NCI-H187 (cell line): ENCODE results near the gene MT1B.
"Not testable (repeated sequence)": the region's sequence is repeated elsewhere in the genome, so short reads cannot be mapped to it uniquely, and the experiment has no call there.

Experiments
- DNase-seq, 2 experiments: peaks; one replicate each; lab custom pipeline; 2025; lab: John Stamatoyannopoulos, UW

Gene MT1B

GRCh38 chr16:56620339-56620897, 31.3 kb upstream of the MT1B start:
- no peak for DNase-seq

GRCh38 chr16:56621665-56622445, 29.8 kb upstream of the MT1B start:
- DNase-seq: not testable (repeated sequence)

GRCh38 chr16:56623184-56623583, 28.5 kb upstream of the MT1B start:
- DNase-seq: not testable (repeated sequence)

- DNase-seq: no peak
Measured at GRCh38 chr16:56623637-56624036, 28.0 kb upstream of the MT1B start.

GRCh38 chr16:56625140-56625942, 26.3 kb upstream of the MT1B start, which contains the start of gene MT1E:
TSS of gene MT1E (plus strand) at chr16:56625781. CDS start at chr16:56625852, 71 bp downstream.
- no peak for DNase-seq

GRCh38 chr16:56625943-56626654, 25.6 kb upstream of the MT1B start:
- no peak for DNase-seq

GRCh38 chr16:56626685-56627084, 25.0 kb upstream of the MT1B start:
- no peak for DNase-seq

- DNase-seq: no peak
Measured at GRCh38 chr16:56628486-56629350, 23.0 kb upstream of the MT1B start.

- DNase-seq: no peak
Measured at GRCh38 chr16:56629531-56629930, 22.2 kb upstream of the MT1B start.

GRCh38 chr16:56630134-56630533, 21.6 kb upstream of the MT1B start:
- no peak for DNase-seq

GRCh38 chr16:56631197-56631596, 20.5 kb upstream of the MT1B start:
- DNase-seq: no peak

GRCh38 chr16:56631832-56632155, 19.9 kb upstream of the MT1B start:
- no peak for DNase-seq

GRCh38 chr16:56632156-56632847, 19.4 kb upstream of the MT1B start, which contains the start of gene MT1M:
TSS of gene MT1M (plus strand) at chr16:56632659. CDS start at chr16:56632732, 73 bp downstream.
- no peak for DNase-seq

GRCh38 chr16:56632848-56633365, 18.8 kb upstream of the MT1B start:
- DNase-seq: no peak

- no peak for DNase-seq
Measured at GRCh38 chr16:56633535-56633934, 18.2 kb upstream of the MT1B start.

GRCh38 chr16:56634715-56635440, 16.8 kb upstream of the MT1B start:
- DNase-seq: no peak

GRCh38 chr16:56635441-56635967, 16.2 kb upstream of the MT1B start:
- no peak for DNase-seq

GRCh38 chr16:56636616-56637413, 14.9 kb upstream of the MT1B start:
- no peak for DNase-seq
